ES-I3 (cell line): ENCODE data around the gene PLAC9.

ENCODE experiments used
- H3K36me3 ChIP-seq: 2 replicates; pipeline ENCODE4 v1.6.1; 2013; ENCODE audit warnings: mild to moderate bottlenecking, low read length, control low read depth, moderate library complexity; ENCODE audit not compliant: insufficient read depth
- H3K4me1 ChIP-seq: 2 replicates; pipeline ENCODE4 v1.6.1; 2013; ENCODE audit warnings: mild to moderate bottlenecking, control low read depth, low read length; ENCODE audit not compliant: insufficient read depth
- H3K9ac ChIP-seq: 2 replicates; pipeline ENCODE4 v1.6.1; 2013; ENCODE audit warnings: low read depth, mild to moderate bottlenecking, low read length, moderate library complexity
- H3K9me3 ChIP-seq: 2 replicates; pipeline ENCODE4 v1.6.1; 2013; ENCODE audit warnings: mild to moderate bottlenecking, low read length, moderate library complexity; ENCODE audit not compliant: control insufficient read depth, insufficient read depth

Gene PLAC9

DNA sequence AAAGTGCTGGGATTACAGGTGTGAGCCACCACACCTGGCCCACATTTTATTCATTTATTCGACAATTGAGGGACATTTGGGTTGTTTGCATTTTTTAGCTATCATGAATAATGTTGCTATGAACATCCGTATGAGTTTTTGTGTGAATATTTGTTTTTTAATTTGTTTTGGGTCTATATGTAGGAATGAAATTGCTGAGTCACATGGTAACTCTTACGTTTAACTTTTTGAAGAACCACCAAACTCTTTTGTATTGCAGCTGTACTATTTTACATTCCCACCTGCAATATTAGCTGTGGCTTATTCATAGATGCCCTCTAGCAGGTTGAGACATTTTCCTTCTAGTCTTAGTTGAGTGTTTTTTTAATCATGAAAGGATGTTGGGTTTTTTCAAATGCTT, 14.4 kb downstream of the PLAC9 start:
- Histone ChIP-seq H3K9me3 (peaks cover 3% of the 10 kb centered on the region; the same call in 1 of the 2 replicates), H3K4me1 (no peaks in the 10 kb centered on the region; the same call in 1 of the 2 replicates), H3K36me3 (no peaks in the 10 kb centered on the region), H3K9ac (no peak overlapping the region)

DNA sequence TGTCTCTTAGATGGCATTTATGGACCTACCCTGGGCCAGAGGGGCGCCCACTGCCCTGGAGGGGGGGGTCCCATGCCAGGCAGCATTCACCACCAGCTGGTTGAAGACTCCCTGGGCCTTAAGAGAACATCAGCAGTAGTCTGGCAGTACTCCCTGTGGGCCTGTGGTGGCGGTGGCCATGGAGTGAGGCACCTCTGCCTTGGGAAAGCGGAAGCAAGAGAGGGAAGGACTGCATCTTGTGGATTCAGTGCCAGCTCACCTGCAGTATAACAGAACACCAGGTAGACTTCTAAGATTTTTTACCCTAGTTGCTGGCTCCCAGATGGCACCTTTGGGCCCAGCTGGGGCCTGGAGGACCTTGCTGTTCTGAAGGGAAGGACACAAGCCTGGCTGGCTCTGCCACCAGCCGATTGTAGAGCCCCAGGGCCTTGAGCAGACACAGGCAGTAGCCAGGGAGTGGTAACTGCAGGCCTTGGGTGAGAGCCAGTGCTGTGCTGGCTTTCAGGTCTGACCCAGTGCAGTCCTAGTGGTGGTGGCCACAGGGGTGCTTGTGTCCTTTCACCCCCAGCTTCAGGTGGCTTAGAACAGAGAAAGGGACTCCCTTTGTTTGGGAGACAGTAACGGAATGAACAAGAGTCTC, 15.8 kb downstream of the PLAC9 start:
- no peak overlapping the region for H3K9ac ChIP-seq
- no peaks in the 10 kb centered on the region for H3K36me3 ChIP-seq
- H3K4me1 ChIP-seq = no peaks in the 10 kb centered on the region; the same call in 1 of the 2 replicates
- peaks cover 3% of the 10 kb centered on the region; the same call in 1 of the 2 replicates for H3K9me3 ChIP-seq

DNA sequence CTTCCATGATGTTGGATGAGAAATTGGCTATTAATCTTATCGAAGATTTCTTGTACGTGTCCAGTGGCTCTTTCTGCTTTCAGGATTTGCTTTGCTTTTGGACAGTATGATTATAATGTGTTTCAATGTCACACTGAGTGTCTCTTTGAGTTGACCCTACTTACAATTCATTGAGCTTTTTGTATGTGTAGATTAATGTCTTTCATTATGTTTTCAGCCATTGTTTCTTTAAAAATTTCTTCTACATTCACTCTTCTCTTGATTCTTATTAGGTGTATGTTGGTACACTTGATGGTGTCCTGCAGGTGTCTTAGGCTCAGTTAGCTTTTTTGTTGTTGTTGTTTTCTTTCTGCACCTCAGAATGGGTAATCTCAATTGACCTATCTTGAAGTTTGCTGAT, 16.6 kb downstream of the PLAC9 start:
- no peaks in the 10 kb centered on the region; the same call in 1 of the 2 replicates for H3K4me1 ChIP-seq
- no peaks in the 10 kb centered on the region for H3K36me3 ChIP-seq
- H3K9me3 ChIP-seq = peaks cover 3% of the 10 kb centered on the region; the same call in 1 of the 2 replicates
- no peak overlapping the region for H3K9ac ChIP-seq

DNA sequence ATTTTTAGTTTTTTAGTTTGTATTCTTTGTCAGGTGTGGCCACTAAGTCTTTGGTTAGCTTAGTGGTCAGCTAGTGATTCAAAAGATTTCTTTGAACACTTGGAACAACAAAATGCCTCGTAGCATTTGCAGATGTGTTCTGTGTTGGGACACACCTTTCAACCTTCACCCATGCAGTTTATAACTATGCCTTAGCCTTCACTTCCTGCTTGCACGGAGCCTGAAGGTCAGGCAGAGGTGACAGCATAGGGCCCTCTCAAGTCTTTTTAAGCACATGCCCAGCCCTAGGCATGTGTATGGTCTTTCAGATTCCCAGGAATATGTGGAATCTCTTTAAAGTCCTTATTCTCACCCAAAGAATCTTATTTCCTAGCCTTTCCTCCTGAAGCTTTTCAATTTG, 17.6 kb downstream of the PLAC9 start:
- Histone ChIP-seq H3K9me3 (peaks cover 3% of the 10 kb centered on the region; the same call in 1 of the 2 replicates), H3K36me3 (peaks cover 2% of the 10 kb centered on the region; the same call in 1 of the 2 replicates), H3K4me1 (no peaks in the 10 kb centered on the region), H3K9ac (no peak overlapping the region)

DNA sequence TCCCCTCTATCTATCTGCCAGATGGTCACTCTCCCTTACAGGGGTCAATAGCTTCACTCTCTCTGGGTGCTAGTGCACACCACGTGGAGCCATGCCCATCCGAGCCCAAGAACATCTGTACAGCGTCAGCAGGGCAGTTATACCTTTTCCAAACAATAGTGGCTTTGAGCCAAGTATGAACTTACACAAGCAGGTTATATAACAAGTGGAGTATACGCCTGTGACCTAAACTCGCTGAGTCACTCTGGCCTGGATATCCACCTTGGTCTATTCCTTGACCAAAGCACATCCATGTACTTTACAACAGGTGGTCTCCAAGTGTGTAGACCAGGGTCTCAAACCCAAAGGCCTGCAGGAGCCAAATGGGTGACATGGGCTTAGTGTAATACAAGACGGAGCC, 20.3 kb downstream of the PLAC9 start:
- H3K9ac ChIP-seq = no peak overlapping the region
- no peaks in the 10 kb centered on the region for H3K4me1 ChIP-seq
- H3K9me3 ChIP-seq = peaks cover 3% of the 10 kb centered on the region; the same call in 1 of the 2 replicates
- H3K36me3 ChIP-seq = peaks cover 2% of the 10 kb centered on the region; the same call in 1 of the 2 replicates

DNA sequence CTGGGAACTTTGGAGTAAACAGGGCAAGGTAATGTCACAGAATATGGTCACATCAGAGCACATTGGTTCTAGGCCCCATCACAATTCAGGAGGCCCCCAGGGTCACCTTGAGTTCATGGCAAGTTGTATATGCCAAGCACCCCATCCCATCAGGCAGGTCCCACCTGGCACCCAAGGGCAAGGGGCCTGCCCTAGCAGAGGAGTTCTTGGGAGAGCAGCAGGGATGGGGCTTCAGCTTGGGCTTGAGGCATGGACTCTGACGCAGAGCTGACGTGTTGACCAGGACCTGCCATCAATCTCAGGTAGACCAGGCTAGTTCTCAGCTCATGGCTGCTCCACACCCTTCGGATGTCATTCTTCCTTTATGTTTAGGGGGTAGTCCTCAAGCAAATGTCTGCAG, 20.9 kb downstream of the PLAC9 start:
- Histone ChIP-seq H3K9ac (no peak overlapping the region), H3K9me3 (peaks cover 3% of the 10 kb centered on the region; the same call in 1 of the 2 replicates), H3K4me1 (peaks cover 5% of the 10 kb centered on the region; the same call in 1 of the 2 replicates), H3K36me3 (peaks cover 2% of the 10 kb centered on the region; the same call in 1 of the 2 replicates)

DNA sequence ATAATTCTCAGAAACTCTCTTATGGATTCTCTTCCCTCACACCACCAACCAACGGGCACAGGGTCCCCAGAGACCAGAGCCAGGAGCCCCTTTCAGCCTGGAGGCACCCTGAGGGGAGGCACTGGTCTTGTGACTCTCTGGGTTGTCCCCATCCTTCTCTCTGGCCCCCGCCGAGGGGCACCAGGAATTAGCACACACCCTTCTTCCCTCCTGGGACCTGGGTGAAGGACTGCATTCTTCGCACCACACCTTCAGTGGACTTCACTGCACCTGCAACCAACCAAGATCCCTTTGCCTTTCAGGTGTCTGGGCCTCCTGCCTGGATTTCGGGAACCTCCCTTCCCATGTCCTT, 22.1 kb downstream of the PLAC9 start:
- Histone ChIP-seq H3K4me1 (peaks cover 12% of the 10 kb centered on the region; the same call in 1 of the 2 replicates), H3K9me3 (no peaks in the 10 kb centered on the region; the same call in 1 of the 2 replicates), H3K36me3 (peaks cover 2% of the 10 kb centered on the region; the same call in 1 of the 2 replicates)

DNA sequence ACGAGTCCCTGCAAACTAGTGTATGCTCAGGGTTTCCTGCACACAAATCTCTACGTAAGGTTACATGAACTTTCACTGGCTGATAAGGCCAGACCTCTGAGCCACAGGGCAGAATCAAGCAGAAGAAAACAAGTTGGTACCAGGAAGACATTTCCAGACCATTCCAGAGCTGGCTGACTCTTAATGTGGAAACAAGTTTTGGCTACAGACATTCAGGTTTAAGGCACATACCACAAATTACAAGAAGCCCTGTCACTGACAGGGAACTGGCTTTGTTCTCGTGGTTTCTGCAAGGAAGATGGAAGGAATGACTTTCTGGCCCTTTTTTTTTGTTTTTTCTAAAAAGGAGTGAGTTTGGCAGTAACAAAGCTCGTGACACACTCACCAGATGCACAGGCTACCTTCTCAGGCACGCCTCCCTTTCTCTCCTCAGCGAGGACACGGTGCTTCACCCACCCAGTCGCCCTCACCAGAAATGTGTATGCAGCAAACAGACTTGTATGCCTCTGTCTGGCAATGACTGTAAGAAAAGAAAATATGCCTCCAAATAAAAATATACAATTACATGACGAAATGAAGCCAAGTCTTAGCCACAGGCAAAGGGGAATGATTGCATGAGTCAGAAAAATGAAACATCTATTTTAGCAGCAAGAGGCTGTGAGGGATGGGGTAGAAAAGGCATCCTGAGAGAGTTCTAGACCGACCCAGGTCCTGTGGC, 22.6 kb downstream of the PLAC9 start:
- H3K9me3 ChIP-seq = no peaks in the 10 kb centered on the region; the same call in 1 of the 2 replicates
- H3K36me3 ChIP-seq = peaks cover 2% of the 10 kb centered on the region; the same call in 1 of the 2 replicates
- H3K4me1 ChIP-seq = peaks cover 12% of the 10 kb centered on the region; the same call in 1 of the 2 replicates
- H3K9ac ChIP-seq = no peak overlapping the region

More for the DNA sequence above, 22.1 kb downstream of the PLAC9 start:
- no peak overlapping the region for H3K9ac ChIP-seq

DNA sequence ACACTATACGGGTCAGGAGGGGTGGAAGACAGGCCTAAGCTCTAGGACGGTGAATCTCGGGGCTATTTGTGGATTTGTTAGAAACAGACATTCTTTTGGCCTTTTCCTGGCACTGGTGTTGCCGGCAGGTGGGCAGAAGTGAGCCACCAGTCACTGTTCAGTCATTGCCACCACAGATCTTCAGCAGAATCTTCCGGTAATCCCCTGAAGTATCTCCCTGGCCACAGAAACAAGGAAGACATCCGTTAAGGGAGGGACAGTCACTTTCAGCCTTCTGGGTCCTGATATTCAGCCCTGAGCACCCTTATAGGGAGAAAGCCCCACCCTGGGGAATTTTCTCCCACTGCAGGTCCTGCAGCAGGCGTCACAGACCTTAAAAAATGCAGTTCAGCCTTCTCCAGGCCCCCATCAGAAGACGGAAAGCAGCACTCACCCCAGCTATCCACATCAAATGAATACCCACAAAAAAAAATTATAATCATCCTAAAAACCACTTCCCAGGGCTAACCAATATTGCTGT, 23.2 kb downstream of the PLAC9 start:
- Histone ChIP-seq H3K36me3 (peaks cover 2% of the 10 kb centered on the region; the same call in 1 of the 2 replicates), H3K9me3 (no peaks in the 10 kb centered on the region; the same call in 1 of the 2 replicates), H3K4me1 (peaks cover 12% of the 10 kb centered on the region; the same call in 1 of the 2 replicates), H3K9ac (no peak overlapping the region)

DNA sequence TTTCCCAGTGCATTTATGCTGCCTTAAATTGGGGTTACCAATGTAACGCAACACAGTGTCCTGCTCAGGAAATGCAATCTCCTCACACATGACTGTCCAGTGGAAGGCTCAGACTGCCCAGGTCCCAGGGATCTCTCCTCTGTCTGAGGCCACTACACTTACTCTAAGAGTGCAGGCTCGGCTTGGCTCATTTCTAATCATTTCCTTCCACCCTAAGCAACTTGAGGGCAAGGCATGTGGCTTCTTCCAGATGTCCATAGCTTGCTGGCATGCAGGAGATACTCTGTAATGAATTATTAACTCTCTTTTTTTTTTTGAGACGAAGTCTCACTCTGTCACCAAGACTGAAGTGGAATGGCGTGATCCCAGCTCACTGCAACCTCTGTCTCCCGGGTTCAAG, 23.7 kb downstream of the PLAC9 start:
- Histone ChIP-seq H3K4me1 (peaks cover 12% of the 10 kb centered on the region; the same call in 1 of the 2 replicates), H3K9ac (no peak overlapping the region), H3K9me3 (no peaks in the 10 kb centered on the region), H3K36me3 (peaks cover 2% of the 10 kb centered on the region; the same call in 1 of the 2 replicates)

DNA sequence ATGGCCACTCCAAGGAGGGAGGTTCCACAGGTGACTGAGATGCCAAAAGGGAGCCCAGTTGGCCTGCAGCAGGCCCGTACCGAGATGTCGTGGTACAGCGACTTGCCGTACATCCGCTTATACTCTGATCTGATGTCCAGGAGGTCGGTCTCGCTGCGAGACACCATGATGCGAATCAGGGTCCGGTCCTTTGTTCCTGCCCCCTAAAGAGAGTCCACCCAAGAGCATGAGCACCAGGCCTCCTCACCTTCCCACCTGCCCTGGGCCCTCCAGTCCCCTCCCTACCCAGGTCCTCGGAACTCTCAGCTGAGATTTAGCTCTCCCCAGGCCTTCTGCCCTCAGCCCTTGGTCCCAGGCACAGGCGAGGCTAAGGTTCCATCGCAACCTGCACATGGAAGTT, 25.0 kb downstream of the PLAC9 start:
- Histone ChIP-seq H3K36me3 (peaks cover 2% of the 10 kb centered on the region; the same call in 1 of the 2 replicates), H3K9me3 (no peaks in the 10 kb centered on the region), H3K4me1 (peaks cover 12% of the 10 kb centered on the region; the same call in 1 of the 2 replicates), H3K9ac (no peak overlapping the region)

DNA sequence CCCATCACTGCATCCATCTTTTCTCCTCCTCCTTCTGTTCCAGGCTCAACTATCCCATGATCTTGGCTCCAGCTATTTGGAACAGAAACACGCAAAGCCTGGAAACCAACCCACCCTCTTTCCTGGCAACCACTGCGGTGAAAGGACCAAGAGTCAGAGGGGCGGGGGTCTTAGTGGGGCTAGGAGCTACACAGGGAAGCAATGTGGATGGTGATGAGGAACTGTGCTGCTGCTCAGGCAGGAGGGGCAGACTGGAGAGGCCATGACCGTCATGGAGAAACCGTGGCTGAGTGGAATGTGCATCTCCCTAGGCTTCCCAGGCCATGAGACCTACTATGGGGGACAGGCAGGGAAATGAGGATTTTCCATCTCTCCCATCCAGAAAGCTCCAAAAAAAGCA, 25.6 kb downstream of the PLAC9 start:
- no peaks in the 10 kb centered on the region for H3K9me3 ChIP-seq
- H3K9ac ChIP-seq = no peak overlapping the region
- H3K4me1 ChIP-seq = peaks cover 12% of the 10 kb centered on the region; the same call in 1 of the 2 replicates
- H3K36me3 ChIP-seq = peaks cover 2% of the 10 kb centered on the region; the same call in 1 of the 2 replicates

DNA sequence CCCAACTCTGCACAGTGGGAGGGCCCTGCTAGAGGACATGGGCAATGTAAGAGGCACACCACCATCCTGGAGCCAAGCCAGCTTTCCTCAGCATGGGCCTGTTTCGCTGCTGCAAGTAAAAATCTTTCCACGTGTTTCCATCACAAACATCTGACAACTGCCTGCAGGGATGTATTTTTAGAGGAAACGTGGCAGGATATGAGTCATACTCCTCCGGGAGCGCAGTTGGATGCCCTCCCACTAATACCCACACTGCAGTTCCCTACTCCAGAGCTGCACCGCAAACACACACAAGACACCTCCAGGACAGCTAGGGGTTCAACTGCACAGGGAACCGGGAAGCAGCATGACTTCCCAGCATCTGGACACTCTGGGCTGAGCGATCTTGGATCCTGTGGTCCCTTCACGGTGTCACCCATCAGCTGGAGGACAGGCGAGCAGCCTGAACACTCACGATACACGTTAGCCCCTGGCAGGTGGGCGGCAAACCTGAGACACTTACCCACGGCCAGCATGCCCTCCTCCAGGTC, 26.1 kb downstream of the PLAC9 start:
- no peaks in the 10 kb centered on the region for H3K9me3 ChIP-seq
- H3K4me1 ChIP-seq = peaks cover 12% of the 10 kb centered on the region; the same call in 1 of the 2 replicates
- H3K36me3 ChIP-seq = peaks cover 2% of the 10 kb centered on the region; the same call in 1 of the 2 replicates
- no peak overlapping the region for H3K9ac ChIP-seq
